ENCODE results near the gene OR2T11. TPM values are rescaled to one million over a fixed set of nuclear protein-coding genes. Genes with fewer than 3 reads are reported as not detected.

The OR2T11 gene
- total RNA-seq, 1 experiment from 2014 or later, result not detected

- Histone ChIP-seq H3K27me3 (ENCODE audit: insufficient read depth, low read length) (no peaks in the 10 kb centered on the region), H3K4me2 (ENCODE audit: insufficient read depth, insufficient read length, low read length) (no peak overlapping the region), H4K5ac (ENCODE audit: insufficient read length, low read depth, low read length) (no peak overlapping the region), H3K18ac (ENCODE audit: insufficient read length, low read depth, low read length) (no peak overlapping the region), H2BK120ac (ENCODE audit: low read depth, low read length, poor library complexity, severe bottlenecking) (no peak overlapping the region), H3T11ph (ENCODE audit: low read length) (no peak overlapping the region), H3K79me2 (ENCODE audit: insufficient read depth, low read length) (no peaks in the 10 kb centered on the region), H4K20me1 (ENCODE audit: control insufficient read depth, insufficient read depth, insufficient read length) (no peaks in the 10 kb centered on the region), H2BK20ac (ENCODE audit: low read depth, low read length, poor library complexity, severe bottlenecking) (no peak overlapping the region), H3K27ac (ENCODE audit: insufficient read length, low read depth, low read length) (no peak overlapping the region), H3K56ac (ENCODE audit: insufficient read length, low read depth, low read length) (no peak overlapping the region), H3K9ac (ENCODE audit: extremely low read depth, insufficient read length, low read length) (no peak overlapping the region), H4K8ac (replicated peaks; ENCODE audit: insufficient read length, low read depth, low read length) (no peak overlapping the region), H2BK15ac (ENCODE audit: low read depth, low read length) (no peak overlapping the region), H2AFZ (ENCODE audit: low read length) (no peak overlapping the region), H3K4me1 (ENCODE audit: insufficient read depth, low read length) (no peaks in the 10 kb centered on the region), H3K14ac (ENCODE audit: insufficient read depth, low read length) (no peak overlapping the region), H3K4ac (ENCODE audit: low read depth, low read length) (no peak overlapping the region), H2BK5ac (ENCODE audit: insufficient read length, low read length) (no peak overlapping the region), H4K91ac (ENCODE audit: insufficient read length, low read depth, low read length) (no peak overlapping the region), H3K9me3 (ENCODE audit: control insufficient read depth, low read depth, low read length) (peaks cover 87% of the 10 kb centered on the region), H2AK5ac (ENCODE audit: insufficient read length, low read length) (no peak overlapping the region), H3K23me2 (ENCODE audit: insufficient read length, low read depth, low read length, poor library complexity, severe bottlenecking) (no peaks in the 10 kb centered on the region), H3K79me1 (ENCODE audit: insufficient read depth, low read depth, low read length, poor library complexity, severe bottlenecking) (no peaks in the 10 kb centered on the region), H2BK12ac (ENCODE audit: insufficient read length, low read depth, low read length) (no peak overlapping the region), H3K23ac (ENCODE audit: insufficient read length, low read depth, low read length) (no peak overlapping the region)
- Mint-ChIP-seq H3K27ac (no peak overlapping the region), H3K36me3 (ENCODE audit: insufficient read depth in 1 of 3, low read depth in 3 of 3) (peaks cover 0 to 12% (median 4%) of the 10 kb centered on the region in 3 experiments; a peak in 5 of 7 replicates), H3K27me3 (ENCODE audit: low read depth) (no peaks in the 10 kb centered on the region; the same call in 1 of the 2 replicates), H3K4me1 (no peaks in the 10 kb centered on the region), H3K9me3 (peaks cover 38 to 51% of the 10 kb centered on the region in 2 experiments), H3K4me3 (no peak overlapping the region)
- no peak for TF ChIP-seq CTCF (conservative IDR thresholded peaks at IDR 0.05)
- DNase-seq, result no peak
- no CpG with 5 or more reads among the region's 4 CpGs for WGBS (ENCODE audit: extremely low coverage, insufficient read length, low lambda C conversion rate)
Observed at GRCh38 chr1:248625166-248625565, 9.7 kb downstream of the OR2T11 start.
